Tibial artery (tissue), 4 donors: ENCODE results near the gene CLEC2A.

ENCODE experiments used
- DNase-seq, 2 donors: peaks; one replicate each; pipeline ENCODE4 v3.0.0-alpha.2; 2019
- H3K27ac ChIP-seq, 2 donors: fragments of 200-600 bp; sonication (generic) in 1 of 2; 1 replicate in 1 of 2; 2 replicates in 1 of 2; pipeline ENCODE4 v1.5.1; 2018 to 2019; ENCODE audit warnings: mild to moderate bottlenecking in 1 of 2
- H3K27me3 ChIP-seq, 2 donors: fragments of 200-600 bp; sonication (generic) in 1 of 2; one replicate each; pipeline versions ENCODE4 v1.5.1 to v1.6.0; 2016 to 2019
- H3K36me3 ChIP-seq, 3 donors: fragments of 200-600 bp; sonication (generic) in 2 of 3; one replicate each; pipeline ENCODE4 v1.5.1; 2016 to 2019; ENCODE audit warnings: mild to moderate bottlenecking in 2 of 3
- H3K4me1 ChIP-seq, 4 donors: fragments of 200-600 bp; sonication (generic) in 2 of 4; 1 replicate in 3 of 4; 2 replicates in 1 of 4; pipeline ENCODE4 v1.5.1; 2016 to 2019
- H3K4me3 ChIP-seq, 2 donors: fragments of 200-600 bp; sonication (generic) in 1 of 2; 1 replicate in 1 of 2; 2 replicates in 1 of 2; pipeline ENCODE4 v1.5.1; 2018 to 2019; ENCODE audit warnings: mild to moderate bottlenecking in 2 of 2
- H3K9me3 ChIP-seq, 3 donors: fragments of 200-600 bp; sonication (generic) in 1 of 3; one replicate each; pipeline ENCODE4 v1.5.1; 2016 to 2019
- CTCF ChIP-seq, 2 experiments: fragments of 200-600 bp in 1 of 2; fragments of 450-650 bp in 1 of 2; IDR thresholded peaks; one replicate each; pipeline ENCODE4 v1.5.1; 2017 to 2019; ENCODE audit warnings: antibody characterized with exemption in 2 of 2, mild to moderate bottlenecking in 1 of 2, moderate library complexity in 1 of 2
- intact Hi-C: fragments of 100-400 bp; cut with DNase I; formaldehyde crosslinking; loops from one replicate; pipeline ENCODE4 v1.15.0; 2023; ENCODE audit warnings: low total_unique reads

CLEC2A gene

DNA sequence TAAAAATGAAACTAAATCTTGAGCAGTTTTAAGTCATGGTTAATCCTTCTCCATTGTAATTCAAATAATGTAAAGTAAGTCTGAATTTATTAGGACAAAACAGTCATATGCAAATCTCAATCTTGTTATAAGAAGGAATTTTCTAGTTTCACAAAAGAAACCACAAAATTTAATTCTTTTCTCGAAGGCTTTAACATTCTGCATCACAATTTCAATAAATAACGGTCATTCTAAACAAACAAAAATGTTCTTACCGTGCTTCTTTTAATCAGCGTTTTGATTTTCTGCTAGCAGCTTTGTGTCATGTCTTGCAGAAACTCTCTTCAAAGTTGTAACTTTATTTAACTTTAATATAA lies 63.2 kb downstream of the CLEC2A start:
- intact Hi-C loops = no loop called here
- Histone ChIP-seq H3K4me1 (peaks cover 0 to 6% (median 0%) of the 10 kb centered on the region in 4 donors), H3K27ac (peak overlapping the region; percentile 55 to 62), H3K4me3 (peak overlapping the region; percentile 34 to 43), H3K27me3 (no peaks in the 10 kb centered on the region), H3K9me3 (no peaks in the 10 kb centered on the region), H3K36me3 (no peaks in the 10 kb centered on the region)
- no peak for TF ChIP-seq CTCF (IDR thresholded peaks at IDR 0.05)
- DNase-seq = no peak

DNA sequence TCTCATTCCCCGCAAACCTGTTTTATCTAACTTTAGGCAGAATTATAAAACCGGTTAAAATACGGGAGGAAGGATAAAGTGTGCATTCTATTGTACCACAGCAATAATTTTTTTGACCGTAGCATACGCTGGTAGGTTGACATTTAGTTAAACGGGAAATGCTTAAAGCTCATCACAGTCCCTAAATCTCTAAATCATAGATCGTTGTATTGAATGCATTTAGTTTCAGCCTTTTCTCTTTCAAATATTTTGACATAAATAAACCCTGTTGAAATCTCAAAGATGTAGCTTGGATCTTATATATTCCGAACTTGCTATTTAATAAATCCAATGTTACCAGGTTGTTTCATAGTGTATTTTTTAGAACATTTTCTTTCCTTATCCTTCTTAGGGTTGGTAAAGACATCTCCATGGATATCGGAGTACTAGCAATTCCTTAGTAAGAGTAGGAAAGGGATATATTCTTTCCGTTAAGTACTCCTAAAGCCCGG lies 63.8 kb downstream of the CLEC2A start:
- Histone ChIP-seq H3K27ac (peak overlapping the region; percentile 55 to 62), H3K36me3 (no peaks in the 10 kb centered on the region), H3K27me3 (no peaks in the 10 kb centered on the region), H3K4me3 (peak overlapping the region; percentile 34 to 43), H3K4me1 (peaks cover 0 to 6% (median 0%) of the 10 kb centered on the region in 4 donors), H3K9me3 (no peaks in the 10 kb centered on the region)
- TF ChIP-seq CTCF (IDR thresholded peaks at IDR 0.05) = no peak
- no peak for DNase-seq
- intact Hi-C loops = no loop called here

DNA sequence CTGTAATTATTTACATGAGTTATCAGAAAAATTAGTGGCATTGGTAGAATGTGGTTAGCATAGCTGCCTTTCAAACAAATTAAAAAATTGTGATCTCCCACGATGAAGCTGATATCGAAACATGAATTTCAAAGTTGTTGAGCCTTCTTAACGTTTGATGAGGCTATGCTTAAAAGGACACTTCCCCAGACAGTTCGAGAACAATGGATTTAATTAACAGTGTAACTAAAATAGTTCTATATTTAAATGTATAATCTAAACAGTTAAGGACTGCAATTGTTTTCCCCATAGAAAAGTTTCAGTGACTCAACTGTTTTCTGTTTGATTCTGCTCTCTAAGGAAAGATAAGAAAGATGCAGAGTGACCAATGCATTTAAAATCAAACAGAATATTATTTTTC lies 64.6 kb downstream of the CLEC2A start:
- Histone ChIP-seq H3K4me1 (peaks cover 0 to 6% (median 0%) of the 10 kb centered on the region in 4 donors), H3K4me3 (peak overlapping the region; percentile 22 to 34), H3K9me3 (no peaks in the 10 kb centered on the region), H3K27ac (no peak overlapping the region), H3K36me3 (no peaks in the 10 kb centered on the region), H3K27me3 (no peaks in the 10 kb centered on the region)
- no peak for TF ChIP-seq CTCF (IDR thresholded peaks at IDR 0.05)
- intact Hi-C loops = no loop called here
- DNase-seq = no peak

DNA sequence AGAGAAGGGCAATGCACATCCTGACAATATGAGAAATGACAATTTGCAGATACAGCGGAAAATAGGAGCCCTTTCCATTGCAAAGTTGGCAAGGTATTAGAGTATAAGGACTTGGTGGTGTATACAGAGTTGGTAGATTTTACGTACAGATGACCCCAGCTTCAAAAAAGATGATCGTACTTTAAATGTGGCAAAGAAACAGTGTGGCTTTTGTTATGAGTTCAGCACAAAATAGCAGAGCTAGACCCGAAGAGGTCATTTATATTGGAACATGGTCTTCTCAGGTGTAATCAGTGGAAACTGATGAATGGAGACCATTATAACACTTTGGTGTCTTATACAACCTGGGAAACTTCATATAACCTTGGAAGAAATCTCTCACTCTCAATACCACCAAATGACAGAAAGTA lies 65.3 kb downstream of the CLEC2A start:
- no peak overlapping the region for H3K27ac ChIP-seq
- no peaks in the 10 kb centered on the region for H3K36me3 ChIP-seq
- no peaks in the 10 kb centered on the region for H3K27me3 ChIP-seq
- TF ChIP-seq CTCF (IDR thresholded peaks at IDR 0.05) = no peak
- H3K4me1 ChIP-seq = peaks cover 0 to 5% (median 0%) of the 10 kb centered on the region in 4 donors
- intact Hi-C loops = no loop called here
- no peak for DNase-seq
- H3K9me3 ChIP-seq = no peaks in the 10 kb centered on the region
- H3K4me3 ChIP-seq = peak overlapping the region; percentile 22 to 34

GRCh38 chr12:9864913-9865675 lies 67.1 kb downstream of the CLEC2A start:
- no peak overlapping the region for H3K27ac ChIP-seq
- H3K9me3 ChIP-seq = no peaks in the 10 kb centered on the region
- intact Hi-C loops = no loop called here
- no peak for DNase-seq
- no peaks in the 10 kb centered on the region for H3K27me3 ChIP-seq
- no peak overlapping the region for H3K4me3 ChIP-seq
- no peaks in the 10 kb centered on the region for H3K36me3 ChIP-seq
- no peak for TF ChIP-seq CTCF (IDR thresholded peaks at IDR 0.05)
- no peaks in the 10 kb centered on the region for H3K4me1 ChIP-seq
